HL-60/S4 treated with phorbol 12-myristate 13-acetate at 8.2 ng/mL for 4 days and 3 days (cell line): Measurements from ENCODE around the gene THBS4.

Experiments used
- in situ Hi-C: fragments of 300-500 bp; cut with MboI; formaldehyde crosslinking; loops from 2 replicates; pipeline ENCODE4 v1.15.0; 2022; ENCODE audit warnings: low sequenced_read_pairs

Gene THBS4

GRCh38 chr5:80043187-80043586 lies 8.0 kb downstream of the THBS4 start:
- in situ Hi-C loops, result no loop called here

DNA sequence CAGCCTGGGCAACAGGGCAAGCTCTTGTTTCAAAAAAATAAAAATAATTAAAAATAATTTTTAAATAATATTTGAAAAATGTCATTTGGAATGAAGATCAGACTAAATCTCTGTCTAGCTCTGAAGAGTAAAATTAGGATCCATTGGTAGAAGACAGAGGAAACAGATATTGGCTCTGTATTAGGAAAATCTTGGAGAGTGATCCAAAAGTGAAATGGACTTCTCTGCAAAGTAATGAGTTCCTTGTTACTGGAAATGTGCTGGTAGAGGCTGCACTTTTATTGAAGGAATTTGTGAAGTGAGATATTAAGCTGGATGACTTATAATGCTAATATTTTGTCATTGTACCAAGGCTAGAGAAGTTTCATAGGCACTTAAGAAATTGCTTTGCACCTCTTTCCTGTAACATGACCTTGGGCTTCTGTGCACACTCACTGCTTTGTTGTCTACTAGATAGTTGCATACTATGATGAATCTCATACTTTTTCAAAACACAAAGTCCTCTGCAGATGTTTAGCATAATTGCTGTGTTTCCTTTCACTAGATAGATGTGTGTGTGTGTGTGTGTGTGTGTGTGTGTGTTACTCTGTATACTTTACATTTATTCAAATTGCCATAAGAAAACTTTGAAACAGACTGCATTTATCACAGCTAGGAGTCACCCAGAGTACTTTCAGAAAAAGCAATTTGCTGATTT lies 13.1 kb downstream of the THBS4 start:
- in situ Hi-C loops, result no loop called here

DNA sequence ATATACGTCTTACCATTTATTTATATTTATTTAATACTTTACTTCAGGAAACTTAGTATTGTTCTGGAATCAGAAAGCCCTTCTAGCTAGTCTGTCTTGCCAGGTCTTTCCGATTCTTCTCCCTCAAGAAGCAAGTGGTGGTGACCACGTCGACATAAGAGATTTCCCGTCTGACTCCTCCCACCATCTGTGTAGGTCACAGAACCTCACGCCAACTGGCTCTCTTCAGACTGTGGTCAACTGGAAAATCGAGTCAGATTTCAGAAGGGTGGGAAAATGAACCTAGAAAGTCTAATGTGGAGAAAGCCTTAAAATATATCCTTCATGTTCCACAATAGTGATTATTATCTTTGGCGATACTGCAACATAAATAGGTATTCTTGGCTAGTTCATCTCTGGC lies 17.3 kb downstream of the THBS4 start:
- in situ Hi-C loops, result no loop called here

- in situ Hi-C loops, result no loop called here
Observed at GRCh38 chr5:80054682-80055081, 19.5 kb downstream of the THBS4 start.

DNA sequence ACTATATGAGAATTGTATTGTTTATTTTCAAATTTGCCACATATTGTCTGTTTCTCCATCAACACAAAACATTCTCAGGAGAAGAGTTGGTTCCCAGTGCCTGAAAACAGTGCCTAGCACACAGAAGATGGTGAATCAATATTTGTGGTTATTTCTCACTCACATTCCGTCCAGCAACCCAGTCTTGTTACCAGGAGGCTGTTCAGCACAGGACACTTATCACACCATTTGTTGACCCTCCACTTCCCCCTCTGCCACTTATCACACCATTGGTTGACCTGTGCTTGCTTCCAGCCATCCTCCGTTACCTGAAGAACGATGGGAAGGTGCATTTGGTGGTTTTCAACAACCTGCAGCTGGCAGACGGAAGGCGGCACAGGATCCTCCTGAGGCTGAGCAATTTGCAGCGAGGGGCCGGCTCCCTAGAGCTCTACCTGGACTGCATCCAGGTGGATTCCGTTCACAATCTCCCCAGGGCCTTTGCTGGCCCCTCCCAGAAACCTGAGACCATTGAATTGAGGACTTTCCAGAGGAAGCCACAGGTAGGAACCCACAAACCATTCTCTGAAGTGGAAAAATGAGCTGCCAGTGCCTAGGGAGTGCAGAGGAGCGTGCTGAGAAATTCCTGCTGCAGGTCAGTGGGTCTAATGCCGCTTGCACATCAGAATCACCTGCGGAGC lies 20.5 kb downstream of the THBS4 start:
- in situ Hi-C loops, result no loop called here

GRCh38 chr5:80057099-80057498 lies 22.0 kb downstream of the THBS4 start:
- in situ Hi-C loops, result no loop called here

DNA sequence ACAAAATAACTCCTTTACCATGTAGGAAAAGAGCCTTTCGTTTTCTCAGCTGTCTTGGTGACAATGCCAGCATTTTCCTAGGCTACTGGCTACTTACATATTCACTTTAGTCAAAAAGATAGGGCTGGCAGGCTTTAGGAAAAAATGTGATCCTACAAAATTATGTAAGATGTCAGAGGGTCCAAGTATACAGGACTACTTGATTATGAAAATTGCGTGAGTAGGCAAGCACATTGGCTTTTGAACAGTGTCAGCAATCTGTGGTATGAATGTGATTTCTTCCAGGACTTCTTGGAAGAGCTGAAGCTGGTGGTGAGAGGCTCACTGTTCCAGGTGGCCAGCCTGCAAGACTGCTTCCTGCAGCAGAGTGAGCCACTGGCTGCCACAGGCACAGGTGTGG lies 22.8 kb downstream of the THBS4 start:
- in situ Hi-C loops, result no loop called here

DNA sequence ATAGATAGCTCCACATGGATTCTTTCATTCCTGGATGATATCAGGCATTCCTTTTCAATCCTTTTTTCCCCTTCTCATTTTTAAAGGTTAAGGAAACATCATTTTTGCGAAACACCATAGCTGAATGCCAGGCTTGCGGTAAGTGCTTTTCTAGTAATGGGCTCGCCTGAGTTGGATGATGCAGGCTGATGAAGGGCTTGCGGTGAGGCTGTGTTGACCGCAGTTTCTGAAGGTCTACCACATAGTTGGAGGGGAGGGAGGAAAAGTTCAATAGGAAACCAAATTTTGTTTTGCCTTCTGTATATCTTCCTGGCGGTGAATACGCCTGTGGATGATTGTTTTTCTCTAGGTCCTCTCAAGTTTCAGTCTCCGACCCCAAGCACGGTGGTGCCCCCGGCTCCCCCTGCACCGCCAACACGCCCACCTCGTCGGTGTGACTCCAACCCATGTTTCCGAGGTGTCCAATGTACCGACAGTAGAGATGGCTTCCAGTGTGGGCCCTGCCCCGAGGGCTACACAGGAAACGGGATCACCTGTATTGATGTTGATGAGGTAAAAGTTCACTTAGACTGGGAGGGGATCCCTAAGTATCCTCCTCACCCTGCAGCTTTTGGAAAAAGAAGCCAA lies 24.3 kb downstream of the THBS4 start:
- in situ Hi-C loops, result no loop called here

GRCh38 chr5:80060966-80061365 lies 25.8 kb downstream of the THBS4 start:
- in situ Hi-C loops, result no loop called here

DNA sequence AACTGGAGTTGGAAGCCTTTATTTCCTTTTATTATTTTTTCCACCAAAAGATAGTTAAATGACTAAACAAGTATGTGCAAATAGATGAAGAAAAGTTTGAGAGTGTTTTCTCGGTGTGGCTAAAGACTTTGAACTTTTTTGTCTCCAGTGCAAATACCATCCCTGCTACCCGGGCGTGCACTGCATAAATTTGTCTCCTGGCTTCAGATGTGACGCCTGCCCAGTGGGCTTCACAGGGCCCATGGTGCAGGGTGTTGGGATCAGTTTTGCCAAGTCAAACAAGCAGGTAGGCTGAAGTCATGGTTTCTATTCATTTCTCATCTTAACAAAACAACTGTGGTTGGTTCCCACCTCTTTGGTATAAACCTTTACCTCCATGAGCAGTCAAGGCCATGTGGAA lies 26.4 kb downstream of the THBS4 start:
- in situ Hi-C loops, result no loop called here

GRCh38 chr5:80064124-80064523 lies 29.0 kb downstream of the THBS4 start:
- in situ Hi-C loops, result no loop called here

- in situ Hi-C loops, result no loop called here
Observed at GRCh38 chr5:80067016-80067415, 31.9 kb downstream of the THBS4 start.

DNA sequence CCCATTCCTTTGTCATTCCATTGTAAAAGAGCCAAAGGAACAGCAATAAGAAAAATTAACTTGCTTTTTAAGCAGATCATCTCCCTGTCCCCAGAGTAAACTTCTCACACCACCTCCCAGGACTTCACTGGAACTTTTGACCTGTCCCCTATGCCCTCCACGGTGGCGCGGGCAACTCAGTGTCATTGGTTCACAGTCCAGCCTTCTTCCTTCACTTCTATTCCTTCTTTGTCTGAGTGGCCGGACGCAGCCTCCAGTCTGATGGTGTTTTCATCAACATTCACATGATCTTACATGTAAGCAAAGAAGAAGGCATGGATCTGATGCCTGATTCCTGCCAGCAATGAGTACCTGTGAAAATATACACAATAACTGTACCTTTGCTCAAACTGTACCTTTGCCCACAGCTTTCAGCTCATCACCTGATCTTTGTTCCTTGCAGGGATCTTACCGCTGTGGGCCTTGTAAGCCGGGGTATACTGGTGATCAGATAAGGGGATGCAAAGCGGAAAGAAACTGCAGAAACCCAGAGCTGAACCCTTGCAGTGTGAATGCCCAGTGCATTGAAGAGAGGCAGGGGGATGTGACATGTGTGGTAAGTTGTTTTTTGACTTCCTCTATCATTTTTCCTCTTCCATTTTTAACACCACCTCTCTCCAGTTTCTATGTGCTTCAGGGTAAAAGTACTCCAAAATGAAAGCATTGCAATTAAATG lies 32.5 kb downstream of the THBS4 start:
- in situ Hi-C loops, result no loop called here

DNA sequence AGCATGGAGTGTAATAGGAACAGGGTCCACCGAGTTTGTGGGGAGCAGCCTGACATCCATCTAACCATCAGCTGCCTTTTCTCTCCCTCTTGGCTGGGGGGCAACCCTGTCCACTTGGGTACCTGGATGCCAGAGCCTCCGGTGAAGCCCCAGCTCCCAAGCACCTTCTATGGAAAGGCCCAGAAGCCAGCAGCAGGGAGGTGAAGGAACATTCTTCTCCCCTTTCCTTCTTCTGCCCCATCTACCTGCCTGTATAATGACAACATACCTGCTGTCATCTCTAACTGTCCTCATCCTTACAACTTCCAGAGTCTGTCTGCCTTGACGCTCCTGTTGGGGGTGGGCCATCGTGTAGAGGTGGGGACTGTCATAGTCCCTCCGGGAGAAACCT lies 33.1 kb downstream of the THBS4 start:
- in situ Hi-C loops, result no loop called here

- in situ Hi-C loops, result no loop called here
Observed at GRCh38 chr5:80068775-80069174, 33.6 kb downstream of the THBS4 start.

- in situ Hi-C loops, result no loop called here
Observed at GRCh38 chr5:80069251-80069800, 34.2 kb downstream of the THBS4 start.

DNA sequence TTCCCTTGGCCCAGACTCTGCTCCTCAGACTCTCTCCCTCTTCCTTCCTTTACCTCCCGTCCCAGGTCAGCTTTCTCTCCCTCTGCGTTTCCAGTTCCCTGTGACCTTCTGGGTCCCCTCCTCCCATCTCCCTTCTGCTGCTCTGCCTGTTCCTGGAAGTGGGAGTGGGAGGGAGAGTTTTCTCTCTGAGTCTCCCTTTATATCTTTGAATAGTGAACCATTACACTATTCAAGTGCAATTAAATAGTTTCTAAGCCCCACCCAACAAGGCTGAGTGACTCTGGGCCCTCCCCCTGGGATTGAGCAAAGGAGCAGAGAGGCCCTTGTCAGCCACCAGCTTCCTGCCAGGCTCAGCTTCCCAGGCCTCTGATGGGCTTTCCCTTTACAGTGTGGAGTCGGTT lies 34.8 kb downstream of the THBS4 start:
- in situ Hi-C loops, result no loop called here

DNA sequence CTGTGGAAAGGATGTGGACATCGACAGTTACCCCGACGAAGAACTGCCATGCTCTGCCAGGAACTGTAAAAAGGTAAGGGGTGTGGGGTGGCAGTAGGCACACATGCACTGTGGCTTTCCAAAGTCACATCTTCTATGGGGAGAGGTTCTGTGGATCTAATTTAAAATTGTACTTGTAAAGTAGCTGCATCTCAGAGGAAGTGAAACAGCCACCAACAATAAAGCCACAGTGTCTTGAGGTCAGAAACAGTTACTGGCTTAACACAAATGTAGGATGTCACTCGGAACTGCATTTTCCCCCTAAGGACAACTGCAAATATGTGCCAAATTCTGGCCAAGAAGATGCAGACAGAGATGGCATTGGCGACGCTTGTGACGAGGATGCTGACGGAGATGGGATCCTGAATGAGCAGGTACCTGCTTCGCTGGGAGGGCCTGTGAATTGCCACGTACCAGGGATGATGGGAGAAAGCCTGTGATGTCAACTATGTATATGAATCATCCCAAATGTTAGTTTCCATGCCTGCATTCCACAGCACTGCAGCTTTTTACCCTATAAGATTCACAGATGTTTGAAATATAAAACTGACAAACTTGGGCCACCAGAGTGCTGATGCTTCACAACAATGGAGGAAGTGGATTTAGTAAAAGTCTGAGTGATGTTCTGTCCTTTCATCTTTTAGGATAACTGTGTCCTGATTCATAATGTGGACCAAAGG lies 35.3 kb downstream of the THBS4 start:
- in situ Hi-C loops, result no loop called here

DNA sequence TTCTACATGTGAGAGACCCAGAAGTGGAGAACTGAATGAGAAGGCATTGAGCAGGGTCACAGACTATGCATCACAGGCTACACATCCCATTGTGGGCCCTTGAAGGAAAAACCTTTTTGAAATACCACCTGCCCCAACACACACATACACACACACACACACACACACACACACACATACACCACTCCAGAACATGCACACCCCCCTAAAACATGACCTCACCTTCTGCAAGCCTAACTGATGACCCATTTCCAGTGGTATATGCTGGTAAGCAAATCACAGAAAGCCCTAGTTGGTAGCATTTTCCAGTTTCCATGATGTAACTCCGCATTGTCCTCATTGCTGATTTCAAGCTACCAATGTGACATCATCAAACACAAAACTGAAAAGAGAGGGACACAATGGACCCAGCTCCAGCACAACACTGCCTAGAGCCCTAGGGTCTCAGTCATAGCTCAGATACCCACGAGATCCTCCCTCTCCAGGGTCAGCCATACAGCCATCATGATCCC lies 36.4 kb downstream of the THBS4 start:
- in situ Hi-C loops, result no loop called here
